Measurements from ENCODE around the gene OPN1SW. TPM values are rescaled to one million over a fixed set of nuclear protein-coding genes. Genes with fewer than 3 reads are reported as not detected.

OPN1SW gene
- total RNA-seq, 1 experiment from 2014 or later: not detected

DNA sequence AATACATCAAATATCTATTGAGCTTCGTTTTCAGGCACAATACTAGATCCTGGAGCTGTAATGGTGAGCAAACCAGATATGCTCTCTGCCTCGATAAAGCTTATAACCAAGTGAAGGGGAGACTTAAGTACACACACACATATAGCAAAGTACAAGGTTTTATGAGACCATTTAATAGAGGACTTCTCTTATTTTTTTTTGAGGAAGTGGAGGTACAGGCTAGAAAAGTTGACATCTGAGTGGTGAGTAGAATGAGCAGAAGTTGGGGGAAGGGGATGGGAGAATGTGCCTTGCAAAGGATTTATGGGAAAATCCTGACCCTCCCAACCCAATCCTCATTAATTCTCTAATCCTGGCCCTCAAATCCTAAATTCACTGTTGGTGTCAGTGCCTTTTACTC is 23.9 kb upstream of the OPN1SW start:
- Histone ChIP-seq H3K9me3 (no peaks in the 10 kb centered on the region), H3K27me3 (no peaks in the 10 kb centered on the region), H3K4me3 (no peak overlapping the region), H3K36me3 (no peaks in the 10 kb centered on the region)
- no peak for DNase-seq

- Histone ChIP-seq H3K27me3 (no peaks in the 10 kb centered on the region), H3K9me3 (no peaks in the 10 kb centered on the region), H3K4me3 (no peak overlapping the region), H3K36me3 (no peaks in the 10 kb centered on the region)
- DNase-seq: peak; percentile 60
Observed at GRCh38 chr7:128796327-128796726, 20.7 kb upstream of the OPN1SW start.

- H3K27me3 ChIP-seq: no peaks in the 10 kb centered on the region
- no peaks in the 10 kb centered on the region for H3K9me3 ChIP-seq
- no peak overlapping the region for H3K4me3 ChIP-seq
- no peak for DNase-seq
- H3K36me3 ChIP-seq: no peaks in the 10 kb centered on the region
Observed at GRCh38 chr7:128795129-128795528, 19.5 kb upstream of the OPN1SW start.

- Histone ChIP-seq H3K9me3 (no peaks in the 10 kb centered on the region), H3K36me3 (no peaks in the 10 kb centered on the region), H3K4me3 (no peak overlapping the region), H3K27me3 (no peaks in the 10 kb centered on the region)
- DNase-seq: no peak
Observed at GRCh38 chr7:128794436-128794835, 18.8 kb upstream of the OPN1SW start.

GRCh38 chr7:128794020-128794419 is 18.4 kb upstream of the OPN1SW start:
- Histone ChIP-seq H3K27me3 (no peaks in the 10 kb centered on the region), H3K36me3 (no peaks in the 10 kb centered on the region), H3K9me3 (no peaks in the 10 kb centered on the region), H3K4me3 (no peak overlapping the region)
- no peak for DNase-seq

DNA sequence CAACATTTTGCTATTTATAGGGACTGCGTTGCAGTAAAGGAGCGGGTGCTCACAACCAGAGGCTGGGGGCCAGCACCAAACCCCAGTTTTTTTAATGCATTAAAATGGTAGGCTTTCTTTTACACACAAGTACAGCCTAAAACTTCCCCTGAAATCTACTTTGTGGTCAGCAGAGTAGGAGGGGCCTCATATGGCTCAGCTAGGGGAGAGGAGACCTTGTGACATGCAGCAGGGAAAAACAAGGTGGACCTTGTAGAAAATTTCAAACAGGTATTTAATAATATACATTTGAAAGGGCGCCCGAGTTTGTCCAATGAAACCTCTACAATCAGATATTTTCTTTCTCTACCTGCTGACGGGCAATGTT is 17.6 kb upstream of the OPN1SW start:
- Histone ChIP-seq H3K4me3 (no peak overlapping the region), H3K27me3 (no peaks in the 10 kb centered on the region), H3K36me3 (no peaks in the 10 kb centered on the region), H3K9me3 (no peaks in the 10 kb centered on the region)
- DNase-seq: no peak

DNA sequence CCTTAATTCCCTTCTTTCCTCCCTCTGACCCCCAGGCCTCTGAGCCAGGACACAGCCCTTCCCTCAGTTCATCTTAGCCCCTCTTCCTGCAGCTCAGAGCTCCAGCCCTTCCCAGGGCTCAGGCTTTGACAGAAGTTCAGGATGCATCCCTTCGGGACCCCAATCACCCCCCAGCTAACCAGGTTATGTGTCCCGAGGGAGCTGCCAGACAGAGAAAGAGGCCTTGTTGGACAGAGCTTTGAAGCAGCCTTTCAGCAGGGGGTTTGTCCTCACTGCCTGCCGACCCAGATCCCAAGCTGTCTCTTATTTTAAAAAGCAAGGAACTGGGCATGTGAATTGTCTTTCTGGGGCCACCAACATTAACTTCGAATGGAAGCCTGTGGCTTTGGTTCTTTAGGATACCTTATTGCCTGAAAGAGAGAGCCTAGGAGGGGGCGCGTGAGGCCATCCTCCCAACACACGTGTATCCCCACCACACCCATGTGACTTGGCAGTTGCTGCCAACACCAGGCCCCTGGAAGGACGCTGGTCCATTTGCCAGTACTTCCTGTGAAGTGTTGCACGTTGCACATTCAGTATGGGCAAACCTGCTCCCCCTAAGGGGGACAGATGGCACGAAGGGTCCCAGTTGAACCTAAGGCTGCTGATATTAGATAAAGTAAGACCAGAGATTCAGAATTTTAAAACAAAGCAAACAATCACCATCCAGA is 17.0 kb upstream of the OPN1SW start:
- Histone ChIP-seq H3K9me3 (no peaks in the 10 kb centered on the region), H3K4me3 (no peak overlapping the region), H3K36me3 (no peaks in the 10 kb centered on the region), H3K27me3 (no peaks in the 10 kb centered on the region)
- no peak for DNase-seq

DNA sequence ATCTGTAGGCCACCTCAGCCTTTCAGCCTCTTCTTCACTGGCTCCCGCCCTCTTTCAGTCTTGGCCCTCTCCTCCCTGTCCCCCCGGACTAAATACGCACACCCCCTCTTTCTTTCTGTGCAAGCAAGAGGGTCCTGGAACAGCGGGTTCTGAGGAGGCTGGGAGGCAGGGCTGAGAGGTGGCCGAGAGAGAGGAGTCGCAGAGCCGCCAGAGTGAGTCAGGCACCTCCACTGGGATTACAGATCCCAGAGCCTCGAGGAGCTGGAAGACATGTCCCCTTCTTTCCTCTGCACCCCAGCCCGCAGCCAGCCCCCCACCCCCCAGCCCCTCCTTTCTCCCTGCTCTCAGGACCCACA is 16.4 kb upstream of the OPN1SW start:
- Histone ChIP-seq H3K36me3 (no peaks in the 10 kb centered on the region), H3K9me3 (no peaks in the 10 kb centered on the region), H3K4me3 (no peak overlapping the region), H3K27me3 (no peaks in the 10 kb centered on the region)
- no peak for DNase-seq

DNA sequence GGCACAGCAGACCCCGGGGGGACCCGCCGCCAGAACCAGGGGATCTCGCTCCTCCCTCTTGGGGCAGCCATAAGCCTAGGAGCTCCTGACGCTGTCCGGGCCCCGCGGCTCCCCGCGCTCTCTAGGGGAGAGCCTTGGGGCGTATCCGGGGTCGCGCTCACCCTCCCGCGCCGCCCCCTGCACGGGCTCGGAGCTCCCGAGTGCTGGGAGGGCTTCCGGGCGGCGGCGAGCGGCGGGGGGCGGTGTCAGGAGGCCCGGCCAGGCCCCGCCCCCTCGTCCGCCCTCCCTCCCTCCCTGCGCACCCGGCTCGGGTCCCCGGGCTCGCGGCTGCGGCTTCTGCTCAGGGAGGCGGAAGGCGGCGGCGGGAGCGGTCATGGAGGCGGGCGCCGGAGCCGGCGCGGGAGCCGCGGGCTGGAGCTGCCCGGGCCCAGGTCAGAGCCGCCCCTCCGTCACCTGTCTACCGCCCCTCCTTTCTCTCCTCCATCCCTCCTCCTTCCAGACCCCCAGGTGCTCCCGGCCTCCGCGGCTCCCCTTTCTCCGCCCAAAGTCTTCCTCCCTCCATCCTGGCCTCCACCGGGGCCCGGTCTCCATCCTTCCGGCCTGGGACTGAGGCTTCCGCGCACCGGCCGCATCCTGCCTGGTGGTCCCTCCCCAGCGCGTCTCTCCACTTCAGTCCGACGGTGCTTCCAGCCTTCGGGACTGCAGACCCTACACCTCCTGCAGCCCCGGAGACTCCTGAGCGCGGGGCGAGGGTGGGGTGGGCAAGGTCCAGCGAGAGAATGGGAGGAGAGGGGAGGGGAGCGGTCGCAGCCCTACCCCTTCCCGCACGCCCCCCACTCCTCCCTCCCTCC is 15.8 kb upstream of the OPN1SW start, which contains the start of gene CCDC136:
CCDC136 (plus strand) TSS at position 848 of the 851 bp plus-strand sequence. CDS start 444 bp downstream, outside the sequence.
- Histone ChIP-seq H3K27me3 (no peaks in the 10 kb centered on the region), H3K4me3 (peak within 1 kb of the TSS; percentile 49), H3K36me3 (no peaks in the 10 kb centered on the region), H3K9me3 (no peaks in the 10 kb centered on the region)
- DNase-seq: peak; percentile 48

DNA sequence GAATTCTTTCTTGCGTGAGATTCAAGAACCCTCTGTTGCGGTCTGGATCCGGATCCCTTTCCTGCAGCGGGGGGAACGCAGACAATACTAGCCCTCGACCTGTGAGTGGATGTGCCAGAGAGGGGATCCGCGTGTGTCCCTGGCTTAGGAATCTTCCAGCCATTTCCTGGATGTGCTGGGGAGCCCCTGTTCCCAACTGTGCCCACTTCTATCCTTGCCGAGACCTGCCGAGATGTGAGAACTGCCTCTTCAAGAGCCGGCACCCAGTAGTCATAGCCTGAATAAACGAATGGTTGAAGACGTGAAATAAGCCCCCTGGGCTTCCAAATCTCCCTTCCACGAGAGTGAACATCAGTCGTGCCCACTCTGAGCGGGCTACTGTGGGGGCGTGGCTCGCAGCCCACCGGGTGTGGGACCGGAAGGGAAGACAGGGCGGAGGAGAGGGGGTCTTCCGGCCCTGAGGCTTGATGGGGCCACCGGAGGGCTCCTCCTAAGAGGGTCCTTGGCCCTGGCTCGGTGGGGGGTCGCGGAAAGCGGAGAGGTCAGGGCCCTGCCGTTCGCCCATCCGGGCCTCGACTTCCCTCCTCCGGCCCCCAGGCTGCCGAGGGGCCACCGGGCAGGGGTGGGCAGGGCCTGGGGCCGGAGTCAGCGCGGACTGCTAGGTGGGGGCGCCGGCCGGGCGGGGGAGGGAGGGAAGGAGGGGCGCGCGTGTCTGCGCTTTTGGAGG is 14.9 kb upstream of the OPN1SW start:
- H3K4me3 ChIP-seq: peak overlapping the region; percentile 49
- no peaks in the 10 kb centered on the region for H3K9me3 ChIP-seq
- H3K27me3 ChIP-seq: no peaks in the 10 kb centered on the region
- DNase-seq: no peak
- no peaks in the 10 kb centered on the region for H3K36me3 ChIP-seq

DNA sequence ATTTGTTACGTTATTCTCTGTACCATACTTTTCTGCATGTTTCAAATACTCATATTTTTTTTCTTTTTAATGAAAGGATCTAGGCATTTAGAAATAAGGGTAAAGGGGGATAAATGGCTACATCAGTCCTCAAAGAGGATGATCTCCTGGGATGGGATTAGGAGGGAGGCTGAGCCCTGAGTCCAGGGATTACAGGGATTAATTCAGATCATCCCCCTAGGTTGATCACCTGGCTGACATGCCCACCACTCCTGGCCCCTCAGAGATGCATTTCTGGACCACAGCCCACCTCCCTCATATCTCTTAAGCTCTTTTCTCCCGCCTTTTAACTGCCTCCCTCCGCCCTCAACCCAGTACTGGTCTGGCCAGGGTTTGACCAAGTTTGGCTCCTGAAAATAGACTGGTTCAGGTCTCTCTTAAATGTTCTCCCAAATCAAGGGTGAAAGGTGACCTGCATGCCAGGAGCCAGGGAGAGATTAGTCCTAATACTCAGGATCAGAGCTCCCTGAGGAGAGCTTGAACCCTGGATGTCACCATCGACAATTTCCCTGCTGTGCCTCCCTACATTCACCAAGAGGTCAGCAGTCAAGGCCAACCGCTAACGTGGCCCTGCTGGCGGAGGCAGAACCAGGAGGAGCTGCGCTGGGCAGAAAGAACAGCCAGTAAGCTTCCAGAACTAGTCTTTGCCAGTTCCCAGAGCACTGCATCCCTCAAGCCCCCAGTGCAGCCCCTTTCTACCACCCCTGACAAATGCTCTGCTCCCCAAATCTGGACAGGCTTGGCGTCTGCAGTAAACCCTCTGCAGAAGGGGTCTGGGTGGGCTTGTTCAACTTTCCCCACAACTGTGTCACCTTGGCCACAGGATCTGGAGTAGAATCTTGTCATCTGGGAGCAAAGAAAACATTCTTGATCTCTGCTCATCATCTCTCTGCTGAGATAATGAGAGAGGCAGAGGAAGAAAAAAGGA is 13.1 kb upstream of the OPN1SW start:
- Histone ChIP-seq H3K9me3 (no peaks in the 10 kb centered on the region), H3K4me3 (no peak overlapping the region), H3K36me3 (no peaks in the 10 kb centered on the region), H3K27me3 (no peaks in the 10 kb centered on the region)
- no peak for DNase-seq

DNA sequence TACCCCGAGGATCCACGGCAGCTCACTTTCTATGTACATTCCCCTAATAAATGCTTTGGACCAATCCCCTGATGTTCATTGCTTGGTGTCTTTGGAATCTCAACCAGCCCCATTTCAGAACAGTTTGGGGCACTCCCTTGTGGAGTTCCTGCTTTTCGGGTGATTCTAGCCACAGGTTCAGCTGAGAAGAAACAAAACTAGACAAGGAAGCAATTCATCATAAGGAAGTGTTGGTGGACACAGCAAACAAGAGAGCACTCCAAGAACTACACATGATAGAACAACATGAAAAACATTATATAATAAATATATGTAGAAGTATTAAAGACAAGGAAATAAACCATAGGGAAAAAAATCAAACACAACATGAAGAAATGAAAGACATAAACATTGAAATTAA is 10.1 kb upstream of the OPN1SW start:
- Histone ChIP-seq H3K9me3 (no peaks in the 10 kb centered on the region), H3K36me3 (no peaks in the 10 kb centered on the region), H3K27me3 (no peaks in the 10 kb centered on the region), H3K4me3 (no peak overlapping the region)
- no peak for DNase-seq

DNA sequence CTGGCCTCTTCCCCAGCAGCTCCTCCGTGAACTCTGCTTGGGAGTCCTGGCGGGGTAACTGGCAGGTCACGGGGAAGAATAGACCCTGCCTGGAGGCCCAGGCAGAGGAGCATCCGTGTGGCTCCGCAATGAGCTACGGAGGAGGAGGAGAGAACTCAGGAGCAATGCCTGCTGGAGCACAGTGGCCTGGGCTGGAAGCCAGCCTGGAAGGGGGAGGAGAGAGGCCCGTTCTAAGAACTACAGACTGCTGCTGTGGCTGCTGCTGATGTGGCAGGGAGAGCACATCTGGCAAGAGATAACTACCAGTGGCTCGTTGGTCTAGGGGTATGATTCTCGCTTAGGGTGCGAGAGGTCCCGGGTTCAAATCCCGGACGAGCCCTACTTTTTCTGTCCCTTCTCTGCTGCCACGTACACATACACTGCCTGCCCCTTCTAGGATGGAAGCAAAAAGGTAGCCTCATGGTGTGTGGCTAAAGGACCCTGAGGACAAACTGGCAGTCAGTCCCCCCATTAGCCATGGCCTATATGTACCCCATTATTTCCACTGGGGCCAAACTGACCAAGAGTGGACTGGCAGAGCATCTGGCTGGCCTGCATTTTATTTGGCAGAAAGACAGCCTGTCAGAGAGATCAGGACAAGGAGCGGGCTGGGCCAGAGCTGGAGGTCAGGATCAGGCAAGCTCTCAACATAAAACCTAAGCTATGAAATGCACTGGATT is 7.7 kb upstream of the OPN1SW start:
- Histone ChIP-seq H3K36me3 (no peaks in the 10 kb centered on the region), H3K4me3 (no peak overlapping the region), H3K27me3 (no peaks in the 10 kb centered on the region), H3K9me3 (no peaks in the 10 kb centered on the region)
- peak; percentile 67 for DNase-seq

- H3K9me3 ChIP-seq: peaks cover 3% of the 10 kb centered on the region
Observed at GRCh38 chr7:128781851-128782250, 6.3 kb upstream of the OPN1SW start.

DNA sequence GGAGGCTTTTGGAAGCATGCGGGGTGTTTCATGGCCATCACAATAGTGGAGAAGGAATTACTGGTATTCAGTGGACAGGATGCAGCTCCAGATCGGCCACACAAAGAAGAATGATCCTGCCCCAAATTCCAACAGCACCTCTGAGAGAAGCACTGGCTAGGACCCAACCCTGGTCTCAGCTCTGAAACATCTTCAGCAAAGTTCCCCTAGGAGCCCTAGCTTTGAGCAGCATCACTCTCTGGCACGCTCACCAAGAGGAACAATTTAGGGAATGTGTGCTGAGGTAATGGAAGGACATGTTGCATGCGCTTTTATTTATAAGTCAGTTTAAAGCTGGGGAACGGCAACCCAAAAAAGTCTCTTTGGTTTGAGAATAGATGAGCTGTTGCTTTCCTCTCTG is 5.5 kb upstream of the OPN1SW start:
- Histone ChIP-seq H3K9me3 (peaks cover 3% of the 10 kb centered on the region), H3K27me3 (no peaks in the 10 kb centered on the region), H3K36me3 (no peaks in the 10 kb centered on the region), H3K4me3 (no peak overlapping the region)
- peak; percentile 9 for DNase-seq

More at GRCh38 chr7:128781851-128782250, 6.3 kb upstream of the OPN1SW start:
- DNase-seq: no peak
- Histone ChIP-seq H3K36me3 (no peaks in the 10 kb centered on the region), H3K27me3 (no peaks in the 10 kb centered on the region), H3K4me3 (no peak overlapping the region)

- DNase-seq: no peak
- no peak overlapping the region for H3K4me3 ChIP-seq
- no peaks in the 10 kb centered on the region for H3K27me3 ChIP-seq
- H3K36me3 ChIP-seq: no peaks in the 10 kb centered on the region
- H3K9me3 ChIP-seq: peaks cover 3% of the 10 kb centered on the region
Observed at GRCh38 chr7:128778946-128779345, 3.4 kb upstream of the OPN1SW start.
